GM12873 (cell line): ENCODE measurements around the gene RARB.

Experiments
- TF ChIP-seq, protein P1 (sequence below): IDR thresholded peaks from 2 replicates; pipeline ENCODE4 v1.5.1; 2012; ENCODE audit warnings: low read depth, mild to moderate bottlenecking, moderate library complexity, low read length, control low read depth; ENCODE audit not compliant: insufficient read depth; ENCODE audit errors: missing control alignments

Gene RARB

DNA sequence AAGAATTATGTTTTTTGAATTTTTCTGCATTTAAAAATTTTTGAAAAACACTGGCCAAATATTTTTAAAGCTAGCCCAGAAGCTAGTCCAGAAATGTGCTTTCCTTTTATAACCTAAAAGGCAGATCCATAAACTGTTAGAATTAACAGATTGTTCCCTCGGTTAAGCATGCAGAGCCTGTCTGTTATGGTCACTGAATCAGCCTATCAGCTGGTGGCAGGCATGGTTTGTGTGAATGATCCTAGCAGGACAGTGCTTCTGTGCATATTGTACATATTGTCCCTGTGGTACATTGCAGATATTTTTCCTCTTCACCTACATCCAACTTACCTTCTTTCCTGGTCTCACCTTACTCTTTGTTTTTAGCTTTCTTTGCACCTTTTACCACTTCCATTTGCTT, 53.3 kb downstream of the RARB start:
- TF ChIP-seq, protein P1, sequence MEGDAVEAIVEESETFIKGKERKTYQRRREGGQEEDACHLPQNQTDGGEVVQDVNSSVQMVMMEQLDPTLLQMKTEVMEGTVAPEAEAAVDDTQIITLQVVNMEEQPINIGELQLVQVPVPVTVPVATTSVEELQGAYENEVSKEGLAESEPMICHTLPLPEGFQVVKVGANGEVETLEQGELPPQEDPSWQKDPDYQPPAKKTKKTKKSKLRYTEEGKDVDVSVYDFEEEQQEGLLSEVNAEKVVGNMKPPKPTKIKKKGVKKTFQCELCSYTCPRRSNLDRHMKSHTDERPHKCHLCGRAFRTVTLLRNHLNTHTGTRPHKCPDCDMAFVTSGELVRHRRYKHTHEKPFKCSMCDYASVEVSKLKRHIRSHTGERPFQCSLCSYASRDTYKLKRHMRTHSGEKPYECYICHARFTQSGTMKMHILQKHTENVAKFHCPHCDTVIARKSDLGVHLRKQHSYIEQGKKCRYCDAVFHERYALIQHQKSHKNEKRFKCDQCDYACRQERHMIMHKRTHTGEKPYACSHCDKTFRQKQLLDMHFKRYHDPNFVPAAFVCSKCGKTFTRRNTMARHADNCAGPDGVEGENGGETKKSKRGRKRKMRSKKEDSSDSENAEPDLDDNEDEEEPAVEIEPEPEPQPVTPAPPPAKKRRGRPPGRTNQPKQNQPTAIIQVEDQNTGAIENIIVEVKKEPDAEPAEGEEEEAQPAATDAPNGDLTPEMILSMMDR: no peak

DNA sequence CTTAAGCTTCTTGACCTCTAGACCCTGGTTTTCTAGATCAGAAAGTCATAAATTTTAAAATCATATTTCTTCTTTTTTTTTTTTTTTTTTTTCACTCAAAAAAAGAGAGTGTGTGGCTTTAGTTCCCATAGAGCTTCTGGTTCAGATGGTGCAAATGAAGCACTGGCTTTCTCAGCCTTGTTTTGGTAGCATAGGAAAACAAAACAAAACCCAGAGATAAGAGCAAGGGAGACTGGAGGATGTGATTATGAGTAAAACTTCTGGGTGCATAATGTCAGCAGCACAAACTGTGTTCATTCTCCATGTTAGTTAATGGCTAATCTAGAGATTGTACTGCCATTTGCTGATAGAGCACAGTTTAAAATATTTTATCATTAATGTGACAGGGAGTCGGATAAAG, 55.4 kb downstream of the RARB start:
- TF ChIP-seq, protein P1: no peak

DNA sequence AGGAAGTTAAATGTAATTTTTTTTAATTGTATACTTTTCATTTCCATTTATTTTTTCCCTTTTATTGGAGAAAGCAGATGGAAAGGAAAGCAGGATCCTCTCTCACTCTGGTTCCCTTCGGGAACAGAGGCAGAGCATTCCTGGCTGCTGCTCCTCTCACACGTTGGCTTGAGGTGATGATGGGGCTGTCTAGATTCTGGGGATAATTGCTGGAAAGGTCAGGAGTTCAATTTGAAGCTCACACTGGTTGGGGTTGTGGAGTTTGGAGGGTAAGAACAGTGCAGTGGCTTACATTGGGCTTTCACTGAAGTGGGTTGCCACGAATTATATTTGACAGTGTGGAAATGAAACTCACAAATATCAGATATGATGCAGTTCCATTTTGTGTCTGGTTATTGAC, 57.6 kb downstream of the RARB start:
- TF ChIP-seq, protein P1: no peak

DNA sequence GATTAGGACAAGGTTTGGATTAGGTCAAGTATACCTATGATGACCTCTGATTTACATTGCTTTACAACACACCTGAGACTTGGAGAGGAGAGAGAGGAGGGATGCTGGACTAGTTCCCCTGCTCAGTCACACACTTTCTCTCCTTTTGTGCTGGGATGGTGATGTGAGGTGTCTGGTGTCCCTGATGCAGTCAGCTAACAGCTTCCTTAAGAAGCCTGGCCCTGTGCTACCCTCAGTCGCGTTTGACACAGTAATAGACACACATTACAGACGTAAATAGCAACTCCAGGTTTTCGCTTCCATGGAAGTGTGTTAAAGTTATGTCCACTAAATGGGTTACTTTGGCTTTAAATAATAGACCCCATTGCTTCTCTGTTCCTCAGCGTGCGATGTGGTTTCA, 58.9 kb downstream of the RARB start:
- TF ChIP-seq, protein P1: no peak

DNA sequence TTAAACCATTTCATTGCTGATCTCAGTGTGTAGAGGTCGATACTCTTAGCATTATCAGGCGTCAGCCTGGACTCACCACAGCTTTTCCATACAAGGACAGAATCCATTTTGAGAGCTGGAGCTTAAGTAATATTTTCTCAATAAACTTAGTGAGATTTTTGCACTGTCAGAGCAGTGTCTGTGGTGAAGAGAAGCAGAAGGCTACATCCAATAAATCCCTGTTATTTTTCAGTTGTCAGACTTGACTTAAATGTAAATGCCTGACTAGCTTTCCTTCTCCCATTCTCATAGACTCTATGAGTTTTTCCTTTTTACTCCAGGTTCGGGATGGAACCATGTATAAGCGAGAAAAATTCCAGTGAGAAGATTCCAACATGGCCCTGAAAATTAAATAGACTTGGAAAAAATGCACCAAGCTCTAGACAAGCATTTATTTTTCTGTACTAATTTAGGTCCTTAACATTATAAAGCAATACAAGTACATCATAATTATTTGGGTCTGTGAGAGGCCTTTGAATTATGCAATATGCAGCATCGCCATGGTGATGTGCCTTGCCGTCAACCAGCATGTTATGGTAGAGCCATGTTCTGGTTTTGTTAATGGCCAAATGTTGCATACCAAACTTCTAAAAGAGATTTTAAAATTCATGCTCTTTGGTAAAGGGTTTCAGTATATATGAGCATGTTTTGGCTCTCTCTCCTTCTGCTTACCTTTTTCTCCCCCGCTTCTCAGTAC, 62.0 kb downstream of the RARB start:
- TF ChIP-seq, protein P1: no peak

DNA sequence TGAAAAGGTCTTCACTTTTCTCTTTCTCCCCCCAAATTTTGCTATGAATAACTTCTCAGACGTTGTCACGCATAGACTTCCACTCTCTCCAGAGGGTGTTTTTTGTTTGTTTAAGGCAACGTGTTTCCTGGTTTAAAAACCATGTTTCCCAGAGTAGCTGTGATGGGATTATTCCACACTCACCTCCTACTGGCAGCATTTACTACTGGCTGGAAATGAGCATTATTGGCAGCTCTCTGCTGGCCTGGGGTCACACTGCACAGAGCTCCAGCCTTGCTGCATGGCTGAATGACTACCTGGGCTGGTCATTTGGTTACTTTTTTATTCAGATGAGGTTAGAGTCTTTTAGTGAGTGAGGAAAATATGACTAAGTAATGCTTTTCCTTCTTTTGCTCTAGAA, 65.2 kb downstream of the RARB start:
- TF ChIP-seq, protein P1: no peak

DNA sequence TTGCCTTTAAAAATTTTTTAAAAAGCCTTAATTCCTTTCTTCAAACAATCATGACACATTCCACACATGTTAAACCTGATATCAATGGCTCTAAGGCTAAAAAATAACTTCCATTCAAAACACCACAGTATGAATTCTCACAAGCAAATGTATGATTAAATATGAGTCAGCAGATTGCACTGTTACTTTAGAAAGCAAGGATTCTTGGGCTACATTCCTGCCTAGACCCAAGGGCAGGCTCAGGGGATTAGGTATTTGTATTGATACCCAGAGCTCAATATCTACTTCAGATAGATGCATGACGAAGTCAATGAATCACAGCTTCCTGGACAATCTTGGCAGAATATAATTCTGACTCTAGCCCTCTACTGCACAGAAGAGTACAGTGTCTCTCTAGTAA, 65.7 kb downstream of the RARB start:
- TF ChIP-seq, protein P1: no peak

DNA sequence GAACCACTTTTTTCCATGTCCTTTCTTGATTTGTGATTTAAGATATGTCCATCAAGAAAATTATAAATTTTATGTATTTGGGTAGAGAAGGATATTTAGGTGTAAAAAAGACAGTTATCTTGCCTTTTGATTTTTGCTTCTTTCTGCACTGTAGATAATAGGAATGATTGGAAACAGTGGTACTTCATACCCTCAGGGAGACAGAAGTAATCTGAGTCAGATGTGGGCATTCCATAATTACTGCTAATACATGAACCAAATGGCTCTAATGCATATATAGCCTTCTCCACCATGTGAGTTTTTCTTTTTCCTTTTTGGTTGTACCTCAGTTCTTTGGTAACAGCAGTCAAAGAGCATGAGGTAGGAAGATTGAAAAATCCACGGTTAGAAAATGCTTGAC, 67.2 kb downstream of the RARB start:
- TF ChIP-seq, protein P1: no peak
